GM12874 (cell line): ENCODE measurements around the gene PPM1K.

Source experiments
- CTCF ChIP-seq: IDR thresholded peaks from 2 replicates; pipeline ENCODE4 v1.5.1; 2011; ENCODE audit warnings: low read depth, mild to moderate bottlenecking, control low read depth, low read length, moderate library complexity; ENCODE audit not compliant: insufficient read depth

The PPM1K gene

DNA sequence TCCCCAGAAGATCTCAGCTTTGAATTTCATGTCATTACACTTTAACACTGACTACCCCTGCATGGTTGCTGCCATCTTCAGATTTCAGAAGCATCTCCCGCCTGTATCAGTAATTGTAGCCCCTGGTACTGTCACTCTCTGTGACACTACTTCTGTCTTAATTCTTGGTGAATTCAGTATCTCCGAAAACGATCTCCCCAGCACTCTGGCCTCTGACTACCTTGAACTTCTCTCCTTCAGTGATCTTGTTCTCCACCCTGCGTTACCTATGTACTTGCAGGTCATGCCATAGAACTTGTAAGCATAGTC is 72.2 kb downstream of the PPM1K start:
- TF ChIP-seq CTCF = no peak

- TF ChIP-seq CTCF = peak; percentile 46
Measured at GRCh38 chr4:88211473-88212252, 72.7 kb downstream of the PPM1K start.

DNA sequence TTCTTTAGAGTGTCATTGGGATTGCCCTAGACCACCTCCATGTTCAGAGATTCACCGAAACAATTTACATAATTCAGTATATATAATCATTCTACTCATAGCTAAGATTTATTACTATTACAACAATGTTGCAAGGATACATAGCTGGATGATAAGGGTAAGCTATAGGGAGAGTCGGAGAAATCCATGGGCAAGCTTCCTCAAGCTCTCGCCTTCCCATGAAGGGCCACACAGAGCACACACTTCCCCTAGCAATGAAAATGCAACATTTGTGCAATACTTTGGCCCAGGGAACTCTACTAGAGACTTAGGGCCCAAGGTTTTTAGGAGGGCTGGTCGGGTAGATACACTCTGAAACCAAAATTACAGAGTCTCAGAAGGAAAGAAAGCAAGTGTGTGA is 76.2 kb downstream of the PPM1K start:
- TF ChIP-seq CTCF = no peak
